HG03159 (cell line): ENCODE results near the gene TMEM147.

Experiments used
- ATAC-seq: cut with Tn5 transposase; IDR thresholded peaks from one replicate; pipeline ENCODE4 v1.9.1; 2021; ENCODE audit warnings: mild to moderate bottlenecking, moderate library complexity; ENCODE audit not compliant: unreplicated experiment

Gene TMEM147

GRCh38 chr19:35519291-35519690, 26.1 kb upstream of the TMEM147 start:
- ATAC-seq: no peak

- ATAC-seq: no peak
These were observed 24.2 kb upstream of the TMEM147 start for GRCh38 chr19:35521124-35521743.

DNA sequence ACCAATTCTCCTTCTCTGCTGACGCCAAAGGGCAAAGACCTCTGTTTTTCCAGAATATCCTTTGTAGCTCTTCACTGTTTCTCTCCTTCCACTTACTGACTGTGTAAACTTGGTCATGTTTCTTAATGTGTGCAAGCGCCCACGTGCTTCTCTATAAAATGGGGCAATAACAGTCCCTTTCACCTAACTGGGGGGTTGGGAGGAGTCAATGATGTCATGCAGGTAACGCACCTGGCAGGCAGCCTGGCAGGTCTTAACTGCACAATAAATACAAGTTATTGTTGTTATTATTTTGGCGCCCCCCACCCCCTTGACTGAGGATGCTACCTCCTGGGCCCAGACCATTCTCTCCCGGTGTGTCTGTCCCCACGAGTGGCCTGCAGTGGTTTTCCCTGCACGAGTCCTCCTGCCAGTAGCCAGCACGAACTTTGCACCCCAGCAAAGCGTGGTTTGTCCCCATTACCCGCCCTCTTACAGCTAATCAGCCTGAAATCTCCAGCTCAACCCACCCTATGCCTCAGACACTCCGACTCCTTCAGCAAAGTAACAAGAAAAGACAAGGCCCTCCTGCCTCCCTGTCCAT, 22.6 kb upstream of the TMEM147 start:
- no peak for ATAC-seq

DNA sequence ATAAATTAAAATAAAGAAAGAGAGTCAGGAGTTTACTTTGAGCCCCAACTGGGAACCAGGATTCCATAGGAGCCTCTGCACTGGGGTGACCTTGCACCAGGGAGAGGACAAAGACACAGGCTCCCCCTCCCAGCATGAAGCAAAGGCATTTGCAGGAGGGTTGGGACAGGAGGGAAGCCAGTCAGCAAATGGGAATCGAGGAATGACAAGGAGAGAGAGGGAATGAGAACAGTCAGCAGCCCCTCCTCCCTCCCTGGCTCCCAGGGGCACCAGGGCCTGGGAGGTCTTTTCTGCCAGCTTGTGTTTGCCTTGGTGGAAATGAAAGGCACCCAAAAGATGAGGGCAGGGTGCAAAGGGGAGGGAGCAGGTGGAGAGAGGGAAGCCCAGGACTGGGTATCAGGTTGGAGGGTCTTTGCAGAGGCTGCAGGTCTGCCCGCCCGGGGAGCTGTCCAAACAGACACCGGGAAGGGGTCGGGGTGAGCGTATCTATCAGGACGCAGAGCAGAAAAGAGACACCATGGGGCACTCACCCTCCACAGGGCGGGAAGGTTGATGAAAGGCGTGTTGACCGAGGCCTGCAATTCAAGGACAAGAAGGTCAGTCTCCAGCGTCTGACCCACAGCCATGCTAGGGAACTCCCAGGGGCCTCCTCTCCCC, 21.1 kb upstream of the TMEM147 start:
- no peak for ATAC-seq

- ATAC-seq: no peak
These were observed 19.6 kb upstream of the TMEM147 start for GRCh38 chr19:35525873-35526272.

GRCh38 chr19:35528218-35529038, 17.0 kb upstream of the TMEM147 start, which contains the start of gene SBSN:
SBSN (minus strand) TSS chr19:35528311; CDS start chr19:35528281, 30 bp downstream.
- ATAC-seq: no peak

GRCh38 chr19:35529241-35530218, 15.9 kb upstream of the TMEM147 start:
- ATAC-seq: no peak

- ATAC-seq: no peak
These were observed 14.1 kb upstream of the TMEM147 start for GRCh38 chr19:35531291-35531690.

- ATAC-seq: no peak
These were observed 12.1 kb upstream of the TMEM147 start, which contains the start of gene GAPDHS for GRCh38 chr19:35533201-35533821. GAPDHS (plus strand) TSS chr19:35533456; CDS start chr19:35533528, 72 bp downstream.

- no peak for ATAC-seq
These were observed 11.5 kb upstream of the TMEM147 start for GRCh38 chr19:35533822-35534392.

DNA sequence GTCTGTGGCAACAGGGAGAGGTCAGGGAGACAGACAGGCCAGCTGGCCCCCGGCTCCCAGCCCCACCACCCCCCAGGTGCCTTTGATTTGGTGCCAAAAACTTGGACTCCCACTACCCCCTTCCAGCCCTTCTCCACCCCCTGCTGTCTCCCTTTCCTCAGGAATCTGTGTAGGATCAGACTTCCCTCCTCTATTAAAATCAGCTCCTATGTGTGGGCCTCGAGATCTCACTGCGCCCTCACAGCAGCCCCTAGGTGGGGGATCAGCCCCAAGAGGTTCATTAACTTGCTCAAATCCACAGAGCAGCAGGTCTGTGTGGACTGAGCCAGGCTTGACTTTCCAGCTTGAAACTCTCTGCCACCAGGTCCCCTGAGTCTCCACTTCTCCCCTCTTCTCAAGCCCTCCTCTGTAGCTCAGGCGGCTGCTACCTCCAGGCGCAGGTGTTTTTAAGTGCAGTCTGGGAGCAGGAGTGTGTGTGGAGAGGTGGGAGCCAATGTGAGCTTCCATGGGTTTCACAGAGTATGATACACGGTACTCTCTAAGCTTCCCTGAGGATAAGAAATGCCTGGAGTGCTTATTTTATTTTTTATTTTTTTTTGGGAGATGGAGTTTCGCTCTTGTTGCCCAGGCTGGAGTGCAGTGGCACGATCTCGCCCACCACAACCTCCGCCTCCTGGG, 10.5 kb upstream of the TMEM147 start:
- ATAC-seq: no peak

- ATAC-seq: no peak
These were observed 6.1 kb upstream of the TMEM147 start for GRCh38 chr19:35539314-35539713.

DNA sequence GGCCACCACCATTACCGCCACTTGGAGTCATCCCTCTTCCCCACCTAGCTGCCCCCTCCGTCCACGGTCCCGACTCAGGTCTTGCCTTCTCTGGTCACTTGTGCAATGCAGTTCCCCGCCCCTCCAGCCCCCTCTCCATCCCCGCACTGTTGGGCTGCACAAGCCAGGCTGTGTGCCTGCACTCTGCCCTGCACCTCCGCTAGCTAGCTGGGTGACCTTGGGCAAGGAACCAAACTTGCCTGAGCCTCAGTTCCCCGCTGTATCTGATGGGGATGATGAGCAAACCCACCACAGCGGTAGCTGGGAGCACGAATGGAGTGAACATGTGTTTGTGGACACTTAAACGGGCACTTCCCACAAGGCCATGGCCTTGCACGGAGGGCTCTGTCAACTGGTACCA, 5.6 kb upstream of the TMEM147 start:
- no peak for ATAC-seq

- ATAC-seq: no peak
These were observed 5.0 kb upstream of the TMEM147 start for GRCh38 chr19:35540356-35540927.

- no peak for ATAC-seq
These were observed 3.2 kb upstream of the TMEM147 start for GRCh38 chr19:35542209-35542608.

- no peak for ATAC-seq
These were observed 1.9 kb upstream of the TMEM147 start for GRCh38 chr19:35543280-35544109.

GRCh38 chr19:35544110-35544802, 1.2 kb upstream of the TMEM147 start:
- ATAC-seq: no peak
